ENCODE measurements around the gene MPHOSPH10.
"Not testable (repeated sequence)": the region's sequence is repeated elsewhere in the genome, so short reads cannot be mapped to it uniquely, and the experiment has no call there.

GRCh38 chr2:71085325-71086003 is 45.0 kb upstream of the MPHOSPH10 start:
- TF ChIP-seq CSDC2 (CRISPR knock-in tag; IDR thresholded peaks at IDR 0.05); PATZ1 (CRISPR knock-in tag; IDR thresholded peaks at IDR 0.05; ENCODE audit: borderline replicate concordance); PPARA (CRISPR knock-in tag; IDR thresholded peaks at IDR 0.05; ENCODE audit: borderline replicate concordance); GLIS3 (CRISPR knock-in tag; IDR thresholded peaks at IDR 0.05); CREB5 (CRISPR knock-in tag; IDR thresholded peaks at IDR 0.05; ENCODE audit: low read depth); OSR1 (CRISPR knock-in tag; IDR thresholded peaks at IDR 0.05); TOX (CRISPR knock-in tag; IDR thresholded peaks at IDR 0.05; ENCODE audit: borderline replicate concordance); BACH2 (CRISPR knock-in tag; IDR thresholded peaks at IDR 0.05; ENCODE audit: borderline replicate concordance); RARB (CRISPR knock-in tag; IDR thresholded peaks at IDR 0.05); ISL1 (CRISPR knock-in tag; IDR thresholded peaks at IDR 0.05); ZFP3 (CRISPR knock-in tag; IDR thresholded peaks at IDR 0.05); ZFP30 (CRISPR knock-in tag; IDR thresholded peaks at IDR 0.05); ZNF565 (CRISPR knock-in tag; conservative IDR thresholded peaks at IDR 0.05; ENCODE audit: low read depth); TSHZ2 (CRISPR knock-in tag; IDR thresholded peaks at IDR 0.05): not testable (repeated sequence)
